HG03558 (cell line): ENCODE measurements around the gene DGKD.
A peak's percentile ranks its signal among the peaks of the same experiment; 100 is the strongest.

Experiments
- ATAC-seq: cut with Tn5 transposase; IDR thresholded peaks from one replicate; pipeline ENCODE4 v1.9.1; 2021; ENCODE audit warnings: moderate number of reproducible peaks; ENCODE audit not compliant: unreplicated experiment; ENCODE audit errors: extremely low read depth

The DGKD gene

DNA sequence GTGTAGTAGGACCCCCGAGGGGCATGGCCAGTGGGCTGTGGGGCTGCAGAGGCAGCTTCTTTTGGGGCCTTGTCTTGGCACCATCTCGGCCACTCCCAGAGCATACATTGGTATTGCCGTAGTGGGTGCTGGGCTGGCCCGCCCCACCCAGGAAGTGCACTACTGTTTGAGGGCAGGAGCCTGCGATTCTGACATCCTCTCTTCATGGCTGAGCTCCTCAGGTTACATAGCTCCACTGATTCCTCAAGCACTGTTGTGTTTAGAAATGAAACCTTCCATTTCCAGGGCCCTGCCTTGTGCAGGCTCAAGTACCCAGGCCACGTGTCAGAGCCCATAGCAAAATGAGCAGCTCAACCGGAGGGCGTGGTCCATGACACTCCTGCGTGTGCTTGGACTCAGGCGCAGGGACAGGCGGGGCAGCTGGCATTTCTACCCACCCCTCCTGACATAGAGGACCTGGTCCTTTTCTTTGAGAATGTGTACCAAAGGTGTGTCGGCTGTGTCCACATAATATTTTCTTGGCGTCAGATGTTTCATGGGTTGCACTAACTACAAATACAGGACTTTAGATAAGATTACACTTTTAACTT lies 67.9 kb downstream of the DGKD start:
- peak; percentile 52 for ATAC-seq

- ATAC-seq = no peak
Observed at GRCh38 chr2:233422649-233423551, 68.6 kb downstream of the DGKD start.

DNA sequence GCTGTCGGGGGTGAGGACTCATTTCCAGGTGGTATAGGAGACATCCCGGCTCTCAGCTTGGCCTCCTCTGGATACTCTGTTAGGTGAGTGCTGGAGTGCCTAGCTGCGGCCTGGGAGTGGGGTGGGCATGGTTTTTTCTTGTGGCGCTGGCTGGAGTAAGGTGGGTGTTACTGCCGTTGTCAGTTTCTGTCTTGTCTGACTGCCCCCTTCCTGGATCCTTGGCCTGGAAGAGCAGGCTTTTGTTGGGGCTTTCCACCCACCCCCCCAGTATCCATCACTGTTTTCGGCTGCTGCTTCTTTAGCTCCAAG lies 69.2 kb downstream of the DGKD start:
- ATAC-seq = no peak

DNA sequence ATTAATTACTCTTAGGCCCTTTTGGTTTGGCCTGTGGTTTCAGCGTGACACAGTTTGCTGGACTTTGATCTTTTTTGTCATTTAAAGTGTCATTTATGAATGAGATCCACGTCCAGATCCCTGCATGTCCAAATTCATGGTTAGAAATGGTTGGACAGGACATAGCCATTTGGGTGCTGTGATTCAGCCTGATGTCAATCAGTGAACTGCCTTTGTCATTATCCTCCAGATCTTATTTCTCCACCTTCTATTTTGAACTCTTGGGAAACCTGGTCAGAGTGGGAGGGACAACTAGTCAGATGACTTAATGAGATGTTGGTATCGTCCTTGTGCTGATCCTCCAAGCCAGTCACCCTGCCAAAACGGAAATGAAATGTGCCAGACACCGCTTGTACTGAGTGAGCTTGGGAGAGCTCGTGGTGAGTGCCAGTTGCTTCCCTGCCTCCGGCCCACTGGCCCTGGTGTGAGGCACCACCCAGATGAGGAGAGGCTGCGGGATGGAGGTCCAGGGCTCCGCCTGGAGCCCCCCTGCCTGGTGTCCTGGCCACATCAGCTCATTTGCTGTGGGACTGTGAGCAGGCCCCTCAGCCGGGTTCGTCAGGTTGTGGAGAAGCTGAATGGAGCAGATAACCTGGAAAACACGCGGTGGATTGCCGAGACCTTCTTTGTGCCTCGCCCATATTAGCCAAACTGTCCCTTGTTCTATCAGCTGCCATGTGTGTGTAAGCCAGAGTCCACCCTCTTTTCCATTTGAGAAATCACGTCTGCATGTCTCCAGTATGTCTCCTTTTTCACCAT lies 70.1 kb downstream of the DGKD start:
- ATAC-seq = no peak

DNA sequence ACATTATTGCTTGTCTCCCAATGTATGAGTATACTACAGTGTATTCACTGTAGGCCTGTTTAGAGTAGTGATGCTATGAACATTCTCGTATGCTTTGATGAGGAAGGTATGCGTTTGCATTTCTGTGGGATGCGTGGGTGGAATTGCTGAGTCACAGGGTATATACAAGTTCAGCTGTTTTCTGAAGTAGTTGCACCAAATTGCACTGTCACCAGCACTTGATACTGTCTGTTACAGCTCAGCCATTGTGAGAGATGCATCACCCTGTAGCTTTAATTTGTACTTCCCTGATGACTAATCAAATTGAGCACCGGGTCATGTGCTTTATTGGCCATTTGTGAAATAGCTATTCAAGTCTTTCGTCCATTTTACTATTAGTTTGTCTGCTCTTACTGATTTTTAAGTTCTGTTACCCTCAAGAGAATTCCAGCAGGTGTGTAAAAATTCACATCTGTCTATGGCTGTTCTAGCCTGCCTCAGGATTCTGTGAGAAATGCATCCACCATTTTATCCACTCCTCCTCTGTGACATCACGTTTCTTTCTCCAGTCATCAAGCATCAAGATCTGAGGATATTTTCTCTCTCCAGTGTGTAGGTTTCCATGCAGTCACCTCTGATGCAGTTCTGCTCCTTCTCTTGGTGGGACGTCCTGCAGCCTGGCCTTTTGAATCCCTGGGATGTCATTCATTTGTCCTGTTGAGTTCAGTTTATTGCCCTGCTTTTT lies 72.5 kb downstream of the DGKD start:
- ATAC-seq = no peak

- ATAC-seq = no peak
Observed at GRCh38 chr2:233428008-233428407, 73.7 kb downstream of the DGKD start.

DNA sequence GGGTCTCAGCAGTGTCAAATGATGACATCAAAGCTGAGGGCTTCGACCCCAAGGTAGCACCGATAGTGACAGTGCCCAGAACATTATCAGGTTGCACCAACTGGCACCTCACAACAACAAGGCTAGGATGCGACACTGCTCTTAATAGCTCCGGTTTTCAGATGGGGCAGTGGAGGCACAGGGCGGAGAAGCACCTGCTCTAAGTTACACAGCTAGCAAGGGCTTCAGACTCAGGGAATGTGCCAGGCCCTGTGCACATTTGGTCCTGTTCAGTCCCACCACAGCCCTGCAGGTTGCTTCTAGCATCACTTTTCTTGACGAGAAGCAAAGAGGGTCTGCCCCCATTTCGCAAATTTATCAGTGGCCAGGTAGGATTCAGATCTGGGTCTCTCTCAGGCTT lies 74.1 kb downstream of the DGKD start:
- ATAC-seq = no peak

- ATAC-seq = no peak
Observed at GRCh38 chr2:233429175-233429897, 75.0 kb downstream of the DGKD start.

- no peak for ATAC-seq
Observed at GRCh38 chr2:233430081-233430480, 75.8 kb downstream of the DGKD start.

DNA sequence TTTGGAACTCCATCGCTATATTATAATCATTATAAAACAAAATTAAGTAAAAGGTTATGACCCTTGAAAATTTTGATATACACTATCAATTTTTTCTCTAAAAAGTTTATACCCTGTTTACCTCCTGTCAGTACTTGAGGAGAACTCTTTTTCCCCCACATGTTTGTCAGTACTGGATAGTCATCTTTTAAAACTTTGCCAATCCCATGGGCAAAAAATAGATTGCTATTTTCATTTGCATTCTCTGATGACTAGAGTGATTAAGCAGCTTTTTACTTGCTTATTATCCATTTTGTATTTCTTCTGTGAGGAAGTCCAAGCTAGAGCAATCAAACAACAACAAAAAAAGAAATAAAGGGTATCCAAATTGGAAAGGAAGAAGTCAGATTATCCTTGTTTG lies 76.4 kb downstream of the DGKD start:
- no peak for ATAC-seq

DNA sequence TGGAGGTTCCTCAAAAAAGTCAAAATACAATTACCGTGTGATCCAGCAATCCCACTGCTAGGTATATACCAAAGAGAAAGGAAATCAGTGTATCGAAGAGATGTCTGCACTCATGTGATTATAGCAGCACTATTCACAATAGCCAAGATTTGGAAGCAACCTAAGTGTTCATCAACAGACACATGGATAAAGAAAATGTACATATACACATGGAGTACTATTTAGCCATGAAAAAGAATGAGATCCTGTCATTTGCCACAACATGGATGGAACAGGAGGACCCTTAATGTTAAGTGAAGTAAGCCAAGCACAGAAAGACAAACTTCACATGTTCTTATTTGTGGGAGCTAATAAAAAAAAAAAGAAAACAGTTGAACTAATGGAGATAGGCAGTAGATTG lies 78.7 kb downstream of the DGKD start:
- ATAC-seq = no peak

DNA sequence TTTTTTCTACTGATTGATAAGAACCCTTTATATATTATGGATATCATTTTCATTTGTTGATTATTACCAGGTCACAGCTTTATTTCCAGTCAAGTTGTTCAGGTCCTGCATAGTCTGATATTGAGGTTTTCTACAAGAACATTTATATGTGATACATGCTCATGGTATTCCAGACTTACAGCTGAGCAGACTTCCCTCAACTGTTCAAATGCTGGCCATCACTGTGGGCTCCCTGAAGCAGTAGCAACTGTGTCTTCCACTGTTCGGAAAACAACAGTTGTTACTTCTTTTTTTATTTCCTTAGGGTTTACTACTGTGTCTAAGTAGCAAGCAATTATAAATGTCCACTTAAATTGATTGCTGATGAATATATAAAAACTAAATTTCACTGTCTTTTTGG lies 79.5 kb downstream of the DGKD start:
- no peak for ATAC-seq

- no peak for ATAC-seq
Observed at GRCh38 chr2:233434666-233435330, 80.5 kb downstream of the DGKD start.

GRCh38 chr2:233435436-233436190 lies 81.3 kb downstream of the DGKD start:
- ATAC-seq = no peak

DNA sequence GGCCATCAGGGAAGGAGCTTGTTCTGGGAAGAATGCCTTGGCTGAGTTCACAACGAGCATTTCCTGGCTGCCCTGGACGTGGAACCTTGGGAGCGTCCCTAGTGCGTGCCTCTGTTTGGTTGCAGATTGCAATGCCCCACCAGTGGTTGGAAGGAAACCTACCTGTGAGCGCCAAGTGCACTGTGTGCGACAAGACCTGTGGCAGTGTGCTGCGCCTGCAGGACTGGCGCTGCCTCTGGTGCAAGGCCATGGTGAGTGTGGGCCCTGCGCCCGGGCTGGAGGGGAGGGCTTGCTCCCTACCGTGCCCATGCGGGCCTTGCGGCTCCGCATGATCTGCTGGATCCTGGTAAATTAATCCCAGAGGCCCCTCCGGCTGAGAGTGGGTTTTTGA lies 81.9 kb downstream of the DGKD start:
- no peak for ATAC-seq

DNA sequence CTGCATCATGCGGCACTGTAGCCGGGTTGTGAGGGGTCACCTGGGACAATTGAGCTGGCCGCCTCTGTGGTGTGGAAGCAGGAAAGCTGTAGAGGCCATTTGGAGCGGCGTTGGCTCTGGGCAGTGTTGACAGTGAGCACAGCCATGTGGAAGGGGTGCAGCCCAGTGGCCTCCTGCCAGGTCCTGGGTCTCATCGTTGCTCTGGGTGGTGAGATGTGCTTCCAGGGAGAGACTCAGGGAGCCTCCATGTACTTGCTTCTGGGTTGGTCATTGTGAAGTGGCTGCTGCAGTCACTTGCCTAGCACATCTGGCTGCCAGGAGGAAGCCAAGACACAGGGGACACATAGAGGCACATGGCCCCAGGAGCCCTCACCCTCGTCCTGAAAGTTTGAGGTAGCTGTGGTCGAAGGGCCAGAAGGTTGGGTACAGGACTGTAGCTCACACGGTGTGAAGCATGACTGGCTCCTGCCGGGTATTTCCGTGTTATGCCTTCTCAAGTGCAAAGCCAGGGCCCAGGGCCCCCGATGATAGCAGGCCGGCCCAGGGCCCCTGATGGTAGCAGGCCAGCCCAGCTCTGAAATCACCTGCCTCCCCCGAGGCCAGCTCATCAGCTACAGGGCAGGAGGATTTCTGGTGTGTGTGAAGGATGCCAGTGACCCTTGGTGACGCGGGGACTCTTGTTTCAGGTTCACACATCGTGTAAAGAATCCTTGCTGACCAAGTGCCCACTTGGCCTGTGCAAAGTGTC lies 82.6 kb downstream of the DGKD start:
- no peak for ATAC-seq

DNA sequence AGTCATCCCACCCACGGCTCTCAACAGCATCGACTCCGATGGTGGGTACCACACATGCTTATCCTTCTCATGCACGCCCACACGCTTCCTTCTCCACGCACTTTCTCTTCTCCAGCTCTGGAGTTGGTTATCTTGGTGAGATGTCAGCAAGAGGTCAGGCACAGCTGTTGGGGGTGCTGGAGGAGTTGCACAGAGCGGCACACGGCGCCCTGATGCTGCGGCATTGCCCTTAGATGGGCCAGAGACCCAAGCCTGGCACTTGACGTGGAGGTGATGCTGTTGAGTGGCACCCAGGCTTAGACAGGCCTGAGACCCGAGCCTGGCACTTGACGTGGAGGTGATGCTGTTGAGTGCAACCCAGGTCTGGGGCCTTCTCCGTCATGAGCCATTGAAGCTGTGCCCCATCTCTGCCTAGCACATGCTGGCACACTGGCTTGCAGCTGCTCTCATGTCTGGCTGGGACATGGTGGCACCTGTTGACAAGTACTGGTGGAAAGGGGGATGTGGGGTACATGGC lies 83.2 kb downstream of the DGKD start:
- ATAC-seq = no peak

DNA sequence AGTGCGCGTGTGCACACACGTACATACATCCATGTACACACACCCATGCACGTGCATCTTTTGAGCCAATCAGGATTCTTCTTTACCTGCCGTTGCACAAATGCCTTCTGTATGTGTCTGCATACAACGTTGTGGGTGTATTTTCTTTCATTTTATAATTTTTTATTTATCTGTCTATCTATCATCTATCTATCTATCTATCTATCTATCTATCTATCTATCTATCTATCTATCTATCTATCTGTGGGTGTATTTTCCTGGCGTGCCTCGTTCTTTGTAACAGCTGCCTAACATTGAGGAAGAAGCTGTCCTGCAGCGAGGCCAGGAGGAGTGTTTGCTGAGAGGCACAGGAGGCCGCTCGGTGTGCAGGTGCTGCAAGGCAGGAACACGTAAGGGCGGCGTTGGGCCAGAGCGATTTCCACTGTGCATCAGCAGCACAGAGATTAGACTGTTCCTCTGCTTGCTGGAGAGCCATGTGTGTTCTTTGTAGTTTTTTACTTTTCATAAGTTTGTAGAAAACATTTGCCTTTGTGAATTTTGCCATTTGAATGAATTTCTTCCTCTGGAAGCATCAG lies 84.4 kb downstream of the DGKD start:
- no peak for ATAC-seq
